Trophoblast cell (in vitro differentiated cells and primary cell): Measurements from ENCODE around the gene PNMA6E.

Experiments
- DNase-seq, 2 donors: peaks; one replicate each; pipeline ENCODE4 v3.0.0-alpha.2; 2016
- H2AFZ ChIP-seq: 2 replicates; pipeline ENCODE4 v1.6.1; 2013; ENCODE audit warnings: low read length, moderate library complexity, mild to moderate bottlenecking; ENCODE audit not compliant: insufficient read depth, poor library complexity
- H2AK5ac ChIP-seq: 2 replicates; pipeline ENCODE4 v1.6.1; 2013; ENCODE audit warnings: mild to moderate bottlenecking, low read length
- H2BK120ac ChIP-seq: 2 replicates; pipeline ENCODE4 v1.6.1; 2013; ENCODE audit warnings: low read length, mild to moderate bottlenecking, moderate library complexity; ENCODE audit not compliant: insufficient read depth, poor library complexity
- H2BK12ac ChIP-seq: 2 replicates; pipeline ENCODE4 v1.6.1; 2013; ENCODE audit warnings: mild to moderate bottlenecking, low read length, moderate library complexity
- H2BK5ac ChIP-seq: 2 replicates; pipeline ENCODE4 v1.6.1; 2013; ENCODE audit warnings: low read length, low read depth, moderate library complexity, mild to moderate bottlenecking; ENCODE audit not compliant: poor library complexity
- H3K14ac ChIP-seq: 2 replicates; pipeline ENCODE4 v1.6.1; 2013; ENCODE audit warnings: mild to moderate bottlenecking, low read length
- H3K18ac ChIP-seq: 2 replicates; pipeline ENCODE4 v1.6.1; 2013; ENCODE audit warnings: mild to moderate bottlenecking, low read length
- H3K23ac ChIP-seq: 2 replicates; pipeline ENCODE4 v1.6.1; 2013; ENCODE audit warnings: low read length
- H3K27ac ChIP-seq: 2 replicates; pipeline ENCODE4 v1.5.1; 2013; ENCODE audit warnings: low read depth, mild to moderate bottlenecking, inconsistent platforms, low read length, moderate library complexity
- H3K27me3 ChIP-seq: 2 replicates; pipeline ENCODE4 v1.6.1; 2013; ENCODE audit warnings: inconsistent platforms, mild to moderate bottlenecking, low read length, moderate library complexity; ENCODE audit not compliant: insufficient read depth
- H3K36me3 ChIP-seq, 2 experiments: 1 replicate in 1 of 2; 2 replicates in 1 of 2; pipeline ENCODE4 v1.6.1; 2013; ENCODE audit warnings: low read length in 2 of 2, mild to moderate bottlenecking in 2 of 2, moderate library complexity in 1 of 2; ENCODE audit not compliant: insufficient read depth in 2 of 2, control insufficient read depth in 1 of 2
- H3K4ac ChIP-seq: 2 replicates; pipeline ENCODE4 v1.6.1; 2013; ENCODE audit warnings: low read depth, mild to moderate bottlenecking, low read length, moderate library complexity
- H3K4me1 ChIP-seq, 2 experiments: 1 replicate in 1 of 2; 2 replicates in 1 of 2; pipeline ENCODE4 v1.6.1; 2013; ENCODE audit warnings: low read length in 2 of 2, mild to moderate bottlenecking in 2 of 2, moderate library complexity in 1 of 2; ENCODE audit not compliant: insufficient read depth in 2 of 2, control insufficient read depth in 1 of 2
- H3K4me2 ChIP-seq: 2 replicates; pipeline ENCODE4 v1.6.1; 2013; ENCODE audit warnings: inconsistent platforms, mild to moderate bottlenecking, low read length, moderate library complexity
- H3K4me3 ChIP-seq: 2 replicates; pipeline ENCODE4 v1.5.1; 2013; ENCODE audit warnings: mild to moderate bottlenecking, low read depth, low read length, inconsistent platforms
- H3K79me1 ChIP-seq: one replicate; pipeline ENCODE4 v1.6.1; 2013; ENCODE audit warnings: low read length
- H3K79me2 ChIP-seq: 2 replicates; pipeline ENCODE4 v1.6.1; 2013; ENCODE audit warnings: low read length, mild to moderate bottlenecking; ENCODE audit not compliant: control insufficient read depth, insufficient read depth, poor library complexity
- H3K9ac ChIP-seq: 2 replicates; pipeline ENCODE4 v1.6.1; 2013; ENCODE audit warnings: mild to moderate bottlenecking, low read length
- H3K9me3 ChIP-seq: 2 replicates; pipeline ENCODE4 v1.6.1; 2013; ENCODE audit warnings: low read depth, mild to moderate bottlenecking, control low read depth, inconsistent platforms, low read length; ENCODE audit not compliant: insufficient read depth
- H4K12ac ChIP-seq: 2 replicates; pipeline ENCODE4 v1.6.1; 2013; ENCODE audit warnings: low read depth, mild to moderate bottlenecking, low read length, moderate library complexity
- H4K8ac ChIP-seq: 2 replicates; pipeline ENCODE4 v1.6.1; 2013; ENCODE audit warnings: low read depth, mild to moderate bottlenecking, low read length, moderate library complexity
- H4K91ac ChIP-seq: one replicate; pipeline ENCODE4 v1.6.1; 2013; ENCODE audit warnings: low read depth, mild to moderate bottlenecking, low read length, moderate library complexity
- WGBS: extraction: QIAGEN DNeasy Blood & Tissue Kit; methylation state at CpG from one replicate; pipeline ENCODE4 v1.1.7; 2013; ENCODE audit warnings: missing lambda C conversion rate; ENCODE audit not compliant: insufficient read length, insufficient coverage; ENCODE audit errors: extremely low coverage; 5-methylcytosine and 5-hydroxymethylcytosine counted together

PNMA6E gene

DNA sequence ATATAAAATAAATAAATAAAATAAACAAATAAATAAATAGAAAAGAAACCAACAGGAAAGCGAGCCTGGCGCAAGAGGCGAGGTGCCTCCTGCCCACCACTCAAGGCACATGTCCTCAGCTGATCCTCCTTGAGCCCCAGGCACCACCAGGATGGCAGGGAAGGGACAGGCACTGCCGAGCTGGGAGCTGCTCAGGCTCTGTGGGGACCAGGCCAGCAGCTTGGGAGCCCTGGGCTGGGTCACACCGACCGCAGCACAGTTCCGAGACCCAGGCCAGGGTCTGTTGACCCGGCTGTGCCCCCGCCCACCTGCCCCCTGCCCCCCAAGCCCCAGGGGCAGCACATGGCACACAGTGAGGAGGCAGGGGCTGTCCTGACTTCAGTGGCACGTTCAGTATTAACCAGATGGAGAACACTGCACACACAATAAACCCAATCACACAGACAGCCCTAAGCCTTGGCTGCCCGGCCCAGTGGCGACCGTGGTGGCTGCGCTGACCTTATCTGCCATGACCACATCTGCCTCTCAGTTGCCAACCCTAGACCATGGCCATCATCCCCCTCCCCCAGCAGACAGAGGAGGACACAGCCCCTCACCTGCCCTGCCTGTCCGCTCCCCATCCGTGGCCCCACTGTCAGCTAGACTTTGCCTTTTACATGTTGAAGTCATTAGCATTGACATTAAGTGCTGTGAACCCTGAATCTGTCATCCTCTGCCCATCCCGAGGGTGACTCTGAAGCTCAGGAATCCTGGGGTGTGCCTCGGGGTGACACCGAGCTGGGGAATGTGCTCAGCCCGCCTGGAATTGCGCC is 47.6 kb upstream of the PNMA6E start:
- no peak overlapping the region for H2BK5ac ChIP-seq
- no CpG with 5 or more reads among the region's 21 CpGs for WGBS
- H3K79me1 ChIP-seq, result no peaks in the 10 kb centered on the region
- no peak overlapping the region for H3K4me2 ChIP-seq
- peaks cover 4 to 5% of the 10 kb centered on the region in 2 experiments for H3K36me3 ChIP-seq
- H3K9ac ChIP-seq, result no peak overlapping the region
- no peak overlapping the region for H4K12ac ChIP-seq
- H4K8ac ChIP-seq, result no peak overlapping the region
- H2BK120ac ChIP-seq, result no peak overlapping the region
- H3K4me1 ChIP-seq, result no peaks in the 10 kb centered on the region
- no peak overlapping the region for H3K14ac ChIP-seq
- H3K9me3 ChIP-seq, result no peaks in the 10 kb centered on the region
- H3K4ac ChIP-seq, result no peak overlapping the region
- no peak overlapping the region for H3K18ac ChIP-seq
- H3K27ac ChIP-seq, result no peak overlapping the region
- H2BK12ac ChIP-seq, result no peak overlapping the region
- H4K91ac ChIP-seq, result no peak overlapping the region
- no peak overlapping the region for H3K4me3 ChIP-seq
- no peak for DNase-seq
- no peak overlapping the region for H2AK5ac ChIP-seq
- no peaks in the 10 kb centered on the region for H3K79me2 ChIP-seq
- H3K23ac ChIP-seq, result no peak overlapping the region
- no peak overlapping the region for H2AFZ ChIP-seq
- H3K27me3 ChIP-seq, result no peaks in the 10 kb centered on the region

DNA sequence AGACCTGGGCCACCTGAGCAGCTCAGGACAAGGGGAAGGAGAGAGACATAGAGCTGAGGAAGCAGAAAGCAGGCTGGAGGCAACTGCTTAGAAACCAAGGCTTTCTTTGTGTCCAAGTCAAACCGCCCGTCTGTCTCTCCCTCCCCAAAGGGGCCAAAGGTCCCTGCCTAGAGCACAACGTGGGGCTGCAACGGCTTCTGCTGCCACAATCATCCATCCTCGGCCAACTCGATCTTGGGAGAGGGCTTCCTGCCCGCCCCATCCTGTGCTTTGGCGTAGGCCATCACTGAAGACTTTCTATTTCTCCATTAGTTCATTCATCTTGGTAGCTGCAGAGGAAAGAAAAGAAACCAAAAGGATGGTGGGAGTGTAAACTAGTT is 46.4 kb upstream of the PNMA6E start:
- WGBS, result no CpG with 5 or more reads among the region's 8 CpGs
- Histone ChIP-seq H3K18ac (no peak overlapping the region), H4K12ac (no peak overlapping the region), H3K9ac (no peak overlapping the region), H4K91ac (no peak overlapping the region), H2BK5ac (no peak overlapping the region), H2AK5ac (no peak overlapping the region), H2AFZ (no peak overlapping the region), H3K4me3 (no peak overlapping the region), H3K27me3 (no peaks in the 10 kb centered on the region), H3K27ac (no peak overlapping the region), H2BK12ac (no peak overlapping the region), H3K79me2 (no peaks in the 10 kb centered on the region), H3K79me1 (no peaks in the 10 kb centered on the region), H3K4me2 (no peak overlapping the region), H3K4me1 (no peaks in the 10 kb centered on the region), H3K9me3 (no peaks in the 10 kb centered on the region), H2BK120ac (no peak overlapping the region), H3K36me3 (peaks cover 4% of the 10 kb centered on the region in 2 experiments), H3K14ac (no peak overlapping the region), H3K4ac (no peak overlapping the region), H3K23ac (no peak overlapping the region), H4K8ac (no peak overlapping the region)
- no peak for DNase-seq

DNA sequence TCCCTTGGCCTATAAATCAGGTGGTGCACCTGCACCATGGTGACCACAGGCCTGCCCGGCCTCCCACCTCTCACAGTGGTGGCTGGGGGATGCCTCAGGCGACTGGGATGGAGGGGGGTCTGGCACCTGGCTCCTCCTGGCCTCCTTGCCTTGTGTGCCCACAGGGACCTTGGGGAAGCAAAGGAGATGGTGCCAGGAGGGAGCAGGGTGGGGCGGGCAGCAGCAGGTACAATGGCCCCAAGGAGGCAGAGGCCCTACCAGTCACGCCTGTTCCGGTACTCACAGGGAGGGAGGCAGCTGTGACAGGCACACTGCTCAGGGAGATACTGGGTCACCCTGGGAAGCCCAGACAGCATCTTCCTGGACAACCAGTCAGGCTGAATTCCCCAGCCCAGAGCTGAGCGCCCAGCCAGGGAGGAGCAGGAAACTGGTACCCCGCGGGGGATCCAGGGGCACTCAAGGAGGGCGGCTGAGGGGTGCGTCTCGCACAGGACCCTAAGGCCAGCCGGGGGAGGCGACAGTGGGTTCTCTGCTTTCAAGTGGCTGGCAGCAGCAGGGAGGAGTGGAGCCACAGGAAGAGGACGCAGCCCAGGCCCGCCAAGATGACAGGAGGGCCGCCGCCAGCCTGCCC is 45.9 kb upstream of the PNMA6E start:
- Histone ChIP-seq H4K91ac (no peak overlapping the region), H3K9me3 (no peaks in the 10 kb centered on the region), H3K4me1 (no peaks in the 10 kb centered on the region), H2BK120ac (no peak overlapping the region), H3K4me2 (no peak overlapping the region), H3K27ac (no peak overlapping the region), H4K8ac (no peak overlapping the region), H3K79me1 (no peaks in the 10 kb centered on the region), H2AK5ac (no peak overlapping the region), H3K9ac (no peak overlapping the region), H3K27me3 (no peaks in the 10 kb centered on the region), H3K18ac (no peak overlapping the region), H3K14ac (no peak overlapping the region), H3K4me3 (no peak overlapping the region), H3K23ac (no peak overlapping the region), H3K36me3 (peaks cover 4% of the 10 kb centered on the region in 2 experiments), H2AFZ (no peak overlapping the region), H3K4ac (no peak overlapping the region), H2BK12ac (no peak overlapping the region), H4K12ac (no peak overlapping the region), H3K79me2 (no peaks in the 10 kb centered on the region), H2BK5ac (no peak overlapping the region)
- WGBS, result no CpG with 5 or more reads among the region's 17 CpGs
- no peak for DNase-seq

DNA sequence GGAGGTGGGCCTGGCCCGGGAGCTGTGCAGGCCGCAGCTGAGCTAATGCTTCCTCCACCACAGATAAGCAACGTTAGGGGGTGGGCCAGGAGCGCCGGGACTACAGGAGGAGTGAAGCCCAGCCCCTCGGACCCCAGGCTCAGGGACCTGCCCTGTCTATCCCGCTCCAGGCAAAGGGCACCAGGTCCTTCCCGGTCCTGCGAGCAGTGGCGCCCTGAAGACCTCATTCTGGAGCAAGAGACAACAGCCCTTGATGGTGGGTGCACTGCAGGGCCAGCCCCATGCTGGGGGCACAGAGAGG is 45.4 kb upstream of the PNMA6E start:
- H3K27ac ChIP-seq, result no peak overlapping the region
- no CpG with 5 or more reads among the region's 10 CpGs for WGBS

More for the DNA sequence above, 45.4 kb upstream of the PNMA6E start:
- Histone ChIP-seq H3K79me1 (no peaks in the 10 kb centered on the region), H3K27me3 (no peaks in the 10 kb centered on the region), H3K9ac (no peak overlapping the region), H3K18ac (no peak overlapping the region), H3K79me2 (no peaks in the 10 kb centered on the region), H3K4me2 (no peak overlapping the region), H2BK120ac (no peak overlapping the region), H3K9me3 (no peaks in the 10 kb centered on the region), H2AK5ac (no peak overlapping the region), H4K12ac (no peak overlapping the region), H3K4me3 (no peak overlapping the region), H2AFZ (no peak overlapping the region), H4K8ac (no peak overlapping the region), H4K91ac (no peak overlapping the region), H3K23ac (no peak overlapping the region), H2BK12ac (no peak overlapping the region), H2BK5ac (no peak overlapping the region), H3K36me3 (peaks cover 4% of the 10 kb centered on the region in 2 experiments), H3K4ac (no peak overlapping the region), H3K14ac (no peak overlapping the region), H3K4me1 (no peaks in the 10 kb centered on the region)
- DNase-seq, result no peak
